ENCODE results near the gene SLC38A11.
A peak's percentile ranks its signal among the peaks of the same experiment; 100 is the strongest.

The SLC38A11 gene

DNA sequence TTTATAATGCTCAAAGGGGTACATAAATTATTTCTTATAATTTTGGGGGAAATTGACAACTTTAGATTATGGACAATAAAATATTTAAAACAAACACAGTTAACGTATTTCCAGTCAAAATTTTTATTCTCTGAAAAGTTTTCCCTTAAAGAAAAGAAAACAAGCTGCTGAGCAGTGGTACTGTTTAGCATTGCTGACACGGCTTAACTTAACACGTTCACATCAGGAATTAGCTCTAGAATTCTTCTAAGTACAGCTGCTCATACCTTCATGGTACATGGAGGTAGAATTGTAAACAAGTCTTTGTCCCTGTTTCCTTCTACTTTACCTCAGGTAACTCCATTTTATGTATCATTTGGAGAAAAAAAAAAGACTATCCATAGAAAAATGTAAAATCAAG is 2.0 kb downstream of the SLC38A11 start:
- Histone ChIP-seq H3K9me3 (ENCODE audit: insufficient read depth, low read depth, low read length) (no peaks in the 10 kb centered on the region), H3K4me3 (ENCODE audit: low read length, poor library complexity, severe bottlenecking) (no peak overlapping the region)
- TF ChIP-seq CTCF (conservative IDR thresholded peaks at IDR 0.05; ENCODE audit: low read length) (no peak), EZH2phosphoT487 (IDR thresholded peaks at IDR 0.05; ENCODE audit: borderline replicate concordance) (no peak)

GRCh38 chr2:164952057-164952702 is 3.1 kb downstream of the SLC38A11 start:
- peaks cover 35% of the 10 kb centered on the region for H3K4me1 ChIP-seq (ENCODE audit: insufficient read depth, low read length, poor library complexity, severe bottlenecking)
- H3K4me2 ChIP-seq (ENCODE audit: low read depth, low read length, poor library complexity, severe bottlenecking), result peak overlapping the region; percentile 3
- H3K9me2 ChIP-seq (replicated peaks; ENCODE audit: low read depth, low read length), result no peaks in the 10 kb centered on the region
- H3K79me2 ChIP-seq (ENCODE audit: insufficient read depth, low read length), result no peaks in the 10 kb centered on the region
- peaks cover 6% of the 10 kb centered on the region; the same call in 1 of the 2 replicates for H3F3A ChIP-seq (ENCODE audit: low read depth)
- H3K9me3 ChIP-seq (ENCODE audit: insufficient read depth, low read depth, low read length), result no peaks in the 10 kb centered on the region
- no peak overlapping the region for H3K9ac ChIP-seq (ENCODE audit: low read depth, low read length, poor library complexity, severe bottlenecking)
- no peaks in the 10 kb centered on the region for H4K20me1 ChIP-seq (ENCODE audit: insufficient read depth, low read length, poor library complexity, severe bottlenecking)
- H3K36me3 ChIP-seq (ENCODE audit: insufficient read depth, low read length), result no peaks in the 10 kb centered on the region
- no peaks in the 10 kb centered on the region for H3K27me3 ChIP-seq (ENCODE audit: insufficient read depth, low read length, poor library complexity, severe bottlenecking)
- H2AFZ ChIP-seq (ENCODE audit: low read length), result peak overlapping the region; percentile 50; the same call in 1 of the 2 replicates
- H3K4me3 ChIP-seq (ENCODE audit: low read length, poor library complexity, severe bottlenecking), result no peak overlapping the region
- no peak for TF ChIP-seq CTCF (conservative IDR thresholded peaks at IDR 0.05; ENCODE audit: low read length)
- no peak for TF ChIP-seq EZH2phosphoT487 (IDR thresholded peaks at IDR 0.05; ENCODE audit: borderline replicate concordance)

More for the DNA sequence above, 2.0 kb downstream of the SLC38A11 start:
- Histone ChIP-seq H3K27me3 (ENCODE audit: insufficient read depth, low read length, poor library complexity, severe bottlenecking) (no peaks in the 10 kb centered on the region), H3K36me3 (ENCODE audit: insufficient read depth, low read length) (no peaks in the 10 kb centered on the region), H3K4me2 (ENCODE audit: low read depth, low read length, poor library complexity, severe bottlenecking) (no peak overlapping the region), H3K4me1 (ENCODE audit: insufficient read depth, low read length, poor library complexity, severe bottlenecking) (peaks cover 28% of the 10 kb centered on the region), H3K79me2 (ENCODE audit: insufficient read depth, low read length) (no peaks in the 10 kb centered on the region), H4K20me1 (ENCODE audit: insufficient read depth, low read length, poor library complexity, severe bottlenecking) (no peaks in the 10 kb centered on the region), H2AFZ (ENCODE audit: low read length) (peak overlapping the region; percentile 46; the same call in 1 of the 2 replicates), H3K9me2 (replicated peaks; ENCODE audit: low read depth, low read length) (no peaks in the 10 kb centered on the region), H3K9ac (ENCODE audit: low read depth, low read length, poor library complexity, severe bottlenecking) (no peak overlapping the region), H3F3A (ENCODE audit: low read depth) (peaks cover under 1% of the 10 kb centered on the region; the same call in 1 of the 2 replicates)

DNA sequence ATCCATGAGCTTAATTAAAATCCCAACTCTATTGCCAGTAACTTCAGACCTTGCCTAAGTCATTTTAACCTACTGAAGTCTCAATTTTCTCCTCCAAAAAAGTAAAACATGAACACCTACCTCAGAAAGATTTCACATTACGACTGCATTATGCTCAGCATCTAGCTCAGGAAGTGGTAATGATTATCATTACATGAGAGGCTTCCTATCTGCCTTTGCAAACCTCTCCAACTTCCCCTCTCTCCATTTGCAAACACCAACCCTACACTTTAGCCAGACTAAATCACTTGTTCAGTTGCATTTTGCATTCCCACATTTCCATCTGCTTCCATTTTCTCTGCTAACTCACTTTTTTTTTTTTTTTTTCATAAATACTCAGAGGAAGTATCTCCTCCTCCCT is 6.8 kb downstream of the SLC38A11 start:
- Histone ChIP-seq H3K9ac (ENCODE audit: low read depth, low read length, poor library complexity, severe bottlenecking) (no peak overlapping the region), H3K4me3 (ENCODE audit: low read length, poor library complexity, severe bottlenecking) (peak overlapping the region; percentile 24), H3K4me2 (ENCODE audit: low read depth, low read length, poor library complexity, severe bottlenecking) (peak overlapping the region; percentile 55), H4K20me1 (ENCODE audit: insufficient read depth, low read length, poor library complexity, severe bottlenecking) (no peaks in the 10 kb centered on the region), H3K4me1 (ENCODE audit: insufficient read depth, low read length, poor library complexity, severe bottlenecking) (peaks cover 35% of the 10 kb centered on the region), H3K79me2 (ENCODE audit: insufficient read depth, low read length) (no peaks in the 10 kb centered on the region), H3F3A (ENCODE audit: low read depth) (peaks cover 6% of the 10 kb centered on the region; the same call in 1 of the 2 replicates), H3K9me2 (replicated peaks; ENCODE audit: low read depth, low read length) (no peaks in the 10 kb centered on the region), H3K36me3 (ENCODE audit: insufficient read depth, low read length) (no peaks in the 10 kb centered on the region), H3K9me3 (ENCODE audit: insufficient read depth, low read depth, low read length) (no peaks in the 10 kb centered on the region), H2AFZ (ENCODE audit: low read length) (no peak overlapping the region), H3K27me3 (ENCODE audit: insufficient read depth, low read length, poor library complexity, severe bottlenecking) (no peaks in the 10 kb centered on the region)
- TF ChIP-seq CTCF (conservative IDR thresholded peaks at IDR 0.05; ENCODE audit: low read length), result no peak
- no peak for TF ChIP-seq EZH2phosphoT487 (IDR thresholded peaks at IDR 0.05; ENCODE audit: borderline replicate concordance)

Measured in Loucy (cell line).